PC-9 (cell line): ENCODE results near the gene ASB10. TPM values are rescaled to one million over a fixed set of nuclear protein-coding genes. Genes with fewer than 3 reads are reported as not detected.

ENCODE experiments used
- BruUV-seq: library from RNA; stranded (reverse); fragments of 400-500 nt; replicated peaks from 2 replicates; lab custom pipeline; 2021; lab: Mats Ljungman, UMichigan
- CTCF ChIA-PET: fragments of 300-600 bp; sonication (Branson Sonifier 250); formaldehyde crosslinking; loops from one replicate; lab custom pipeline; 2022; ENCODE audit warnings: antibody characterized with exemption; lab: Charles Lee
- POLR2A ChIA-PET: fragments of 300-600 bp; sonication (Branson Sonifier 250); formaldehyde crosslinking; loops from one replicate; lab custom pipeline; 2022; ENCODE audit warnings: antibody characterized with exemption; ENCODE audit not compliant: unreplicated experiment; lab: Charles Lee
- DNase-seq, 2 experiments: peaks; one replicate each; pipeline versions ENCODE4 v3.0.0 to v3.0.0-alpha.2; 2015 to 2022; ENCODE audit warnings: mixed read lengths in 1 of 2
- H2AFZ ChIP-seq: fragments of 200-600 bp; sonication (generic); 2 replicates; pipeline ENCODE4 v1.8.1; 2017; ENCODE audit warnings: antibody characterized with exemption
- H3F3A ChIP-seq: fragments of 200-600 bp; sonication (generic); 2 replicates; pipeline ENCODE4 v1.8.1; 2017; ENCODE audit warnings: antibody characterized with exemption, mild to moderate bottlenecking, low read depth; ENCODE audit not compliant: insufficient read depth
- H3K27ac ChIP-seq: fragments of 200-600 bp; sonication (generic); 2 replicates; pipeline ENCODE4 v1.6.1; 2016; ENCODE audit warnings: mixed run types
- H3K27me3 ChIP-seq: fragments of 200-600 bp; sonication (generic); 2 replicates; pipeline ENCODE4 v1.6.1; 2016; ENCODE audit warnings: low read depth, mixed run types; ENCODE audit not compliant: insufficient read depth
- H3K36me3 ChIP-seq: fragments of 200-600 bp; sonication (generic); 2 replicates; pipeline ENCODE4 v1.6.1; 2016; ENCODE audit warnings: low read depth, mixed run types
- H3K4me1 ChIP-seq: fragments of 200-600 bp; sonication (generic); replicated peaks from 2 replicates; pipeline ENCODE4 v1.6.1; 2016; ENCODE audit warnings: mixed run types; ENCODE audit not compliant: insufficient read depth
- H3K4me2 ChIP-seq: fragments of 200-600 bp; sonication (generic); 2 replicates; pipeline ENCODE4 v1.6.1; 2017; ENCODE audit warnings: mixed run types
- H3K4me3 ChIP-seq: fragments of 200-600 bp; sonication (generic); 2 replicates; pipeline ENCODE4 v1.6.1; 2016; ENCODE audit warnings: mixed run types
- H3K79me2 ChIP-seq: fragments of 200-600 bp; sonication (generic); 2 replicates; pipeline ENCODE4 v1.6.1; 2017; ENCODE audit warnings: low read depth, mixed run types
- H3K9me2 ChIP-seq: fragments of 200-600 bp; sonication (generic); 2 replicates; pipeline ENCODE4 v1.8.1; 2017; ENCODE audit warnings: mild to moderate bottlenecking; ENCODE audit not compliant: insufficient read depth
- H3K9me3 ChIP-seq: fragments of 200-600 bp; sonication (generic); 2 replicates; pipeline ENCODE4 v1.8.1; 2016; ENCODE audit warnings: low read depth; ENCODE audit not compliant: insufficient read depth
- H4K20me1 ChIP-seq: fragments of 200-600 bp; sonication (generic); 2 replicates; pipeline ENCODE4 v1.8.1; 2017; ENCODE audit not compliant: insufficient read depth
- EZH2 ChIP-seq: fragments of 200-600 bp; sonication (generic); IDR thresholded peaks from 2 replicates; pipeline ENCODE4 v1.8.0; 2017; ENCODE audit warnings: antibody characterized with exemption, low read depth
- intact Hi-C: fragments of 100-400 bp; cut with micrococcal nuclease; formaldehyde crosslinking; loops from one replicate; pipeline ENCODE4 v1.10.0; 2022; ENCODE audit not compliant: unreplicated experiment
- total RNA-seq: library from RNA; stranded (reverse); gene quantifications from 2 replicates; pipeline ENCODE4 v1.2.3, GENCODE V29; 2021
- TF ChIP-seq, protein P1 (sequence below): fragments of 200-600 bp; sonication (generic); conservative IDR thresholded peaks from 2 replicates; pipeline ENCODE4 v1.6.1; 2017; ENCODE audit warnings: mixed run types, antibody characterized with exemption, mild to moderate bottlenecking, moderate library complexity

Gene ASB10
- total RNA-seq, 1 experiment from 2014 or later = not detected

DNA sequence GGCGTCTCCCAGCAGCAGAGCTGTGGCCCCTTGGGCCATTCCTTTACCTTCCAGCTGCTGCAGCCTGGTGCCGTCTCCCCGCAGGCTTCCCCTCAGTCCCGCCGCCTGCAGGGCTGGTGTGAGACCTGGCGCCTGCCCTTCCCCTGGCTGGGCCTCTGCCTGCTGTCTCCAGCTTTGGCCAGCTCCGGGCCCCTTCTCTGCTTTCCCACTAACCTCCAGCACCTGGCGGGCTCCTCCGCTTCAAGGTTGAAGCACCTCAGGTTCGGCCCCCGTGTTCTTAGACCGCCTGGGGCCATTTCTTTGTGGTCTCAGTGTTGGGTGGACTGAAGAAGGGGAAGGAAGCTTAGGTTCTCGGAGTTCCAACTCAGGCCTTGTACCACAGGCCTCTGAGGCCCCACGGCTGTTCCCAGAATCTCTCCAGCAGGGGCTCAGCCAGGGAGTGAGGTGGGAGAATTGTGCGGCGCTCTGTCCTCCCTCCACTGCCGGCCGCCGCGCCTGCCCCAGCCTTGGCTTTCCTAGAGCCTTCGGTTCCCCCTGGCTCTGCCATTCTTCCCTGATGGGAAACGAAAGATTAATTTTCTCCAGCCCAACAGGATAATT lies 49.9 kb downstream of the ASB10 start:
- H4K20me1 ChIP-seq = no peaks in the 10 kb centered on the region; the same call in 1 of the 2 replicates
- H3F3A ChIP-seq = no peaks in the 10 kb centered on the region
- H3K4me1 ChIP-seq = no peaks in the 10 kb centered on the region
- no peak overlapping the region for H3K4me2 ChIP-seq
- no peak for TF ChIP-seq EZH2
- TF ChIP-seq, protein P1, sequence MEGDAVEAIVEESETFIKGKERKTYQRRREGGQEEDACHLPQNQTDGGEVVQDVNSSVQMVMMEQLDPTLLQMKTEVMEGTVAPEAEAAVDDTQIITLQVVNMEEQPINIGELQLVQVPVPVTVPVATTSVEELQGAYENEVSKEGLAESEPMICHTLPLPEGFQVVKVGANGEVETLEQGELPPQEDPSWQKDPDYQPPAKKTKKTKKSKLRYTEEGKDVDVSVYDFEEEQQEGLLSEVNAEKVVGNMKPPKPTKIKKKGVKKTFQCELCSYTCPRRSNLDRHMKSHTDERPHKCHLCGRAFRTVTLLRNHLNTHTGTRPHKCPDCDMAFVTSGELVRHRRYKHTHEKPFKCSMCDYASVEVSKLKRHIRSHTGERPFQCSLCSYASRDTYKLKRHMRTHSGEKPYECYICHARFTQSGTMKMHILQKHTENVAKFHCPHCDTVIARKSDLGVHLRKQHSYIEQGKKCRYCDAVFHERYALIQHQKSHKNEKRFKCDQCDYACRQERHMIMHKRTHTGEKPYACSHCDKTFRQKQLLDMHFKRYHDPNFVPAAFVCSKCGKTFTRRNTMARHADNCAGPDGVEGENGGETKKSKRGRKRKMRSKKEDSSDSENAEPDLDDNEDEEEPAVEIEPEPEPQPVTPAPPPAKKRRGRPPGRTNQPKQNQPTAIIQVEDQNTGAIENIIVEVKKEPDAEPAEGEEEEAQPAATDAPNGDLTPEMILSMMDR = no peak
- no TSS peak for BruUV-seq
- POLR2A ChIA-PET = no interaction called here
- H3K4me3 ChIP-seq = no peak overlapping the region
- no peaks in the 10 kb centered on the region for H3K9me2 ChIP-seq
- H3K27ac ChIP-seq = no peak overlapping the region
- CTCF ChIA-PET = no interaction called here
- intact Hi-C loops = no loop called here
- no peaks in the 10 kb centered on the region for H3K36me3 ChIP-seq
- H3K79me2 ChIP-seq = no peaks in the 10 kb centered on the region
- no peak for DNase-seq
- no peaks in the 10 kb centered on the region for H3K27me3 ChIP-seq
- H2AFZ ChIP-seq = no peak overlapping the region
- H3K9me3 ChIP-seq = no peaks in the 10 kb centered on the region

DNA sequence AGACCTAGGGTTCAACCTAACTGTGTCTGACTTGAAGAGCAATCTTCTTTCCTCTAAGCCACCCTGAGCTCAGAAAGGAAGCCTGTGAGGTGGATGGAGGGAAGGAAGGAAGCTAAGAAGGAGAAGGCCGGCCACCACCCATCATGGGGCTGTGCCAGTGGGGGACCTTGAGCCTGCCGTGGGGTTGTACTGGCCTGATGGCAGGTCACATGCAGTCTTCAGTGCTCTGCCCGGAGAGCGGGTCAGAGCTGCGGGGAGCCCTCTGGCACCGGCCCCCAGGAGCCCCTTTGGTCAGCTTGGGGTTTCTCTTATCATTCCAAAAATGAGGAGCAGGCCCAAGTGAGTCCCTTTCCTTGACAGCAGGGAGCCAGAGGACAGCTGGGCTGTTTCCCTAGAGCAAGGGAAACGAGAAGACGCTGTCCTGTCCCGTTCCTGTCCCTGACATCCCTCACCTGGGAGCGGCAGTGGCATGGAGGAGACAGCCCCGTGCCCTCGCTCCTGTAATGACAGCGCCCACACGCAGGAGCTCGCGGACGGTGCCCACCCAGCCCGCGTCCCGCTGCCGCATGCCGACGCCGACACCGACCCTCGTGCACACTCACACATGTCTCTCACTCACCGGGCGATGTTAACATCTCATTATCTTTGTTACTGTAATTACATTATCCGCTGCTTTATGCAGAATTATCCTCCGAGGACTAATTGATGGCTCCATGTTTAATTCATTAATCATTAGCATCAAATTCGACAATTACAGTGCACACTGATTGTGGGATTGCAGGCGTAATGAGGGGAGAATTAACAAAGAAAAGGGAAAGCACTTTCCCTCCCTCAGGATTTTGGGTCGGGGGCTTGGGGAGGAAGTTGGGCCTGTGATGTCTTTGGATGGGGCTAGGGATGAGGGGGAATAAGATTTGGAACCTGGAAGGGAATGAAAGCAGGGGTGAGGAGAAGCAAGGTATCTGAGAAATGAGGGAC lies 50.9 kb downstream of the ASB10 start:
- Histone ChIP-seq H2AFZ (no peak overlapping the region), H3K79me2 (no peaks in the 10 kb centered on the region), H3F3A (no peaks in the 10 kb centered on the region), H3K27me3 (no peaks in the 10 kb centered on the region), H3K4me2 (no peak overlapping the region), H3K27ac (no peak overlapping the region), H3K4me3 (no peak overlapping the region), H3K9me2 (no peaks in the 10 kb centered on the region), H4K20me1 (no peaks in the 10 kb centered on the region; the same call in 1 of the 2 replicates), H3K9me3 (no peaks in the 10 kb centered on the region), H3K36me3 (no peaks in the 10 kb centered on the region), H3K4me1 (no peaks in the 10 kb centered on the region)
- TF ChIP-seq EZH2 = no peak
- TF ChIP-seq, protein P1 = no peak
- CTCF ChIA-PET = no interaction called here
- POLR2A ChIA-PET = no interaction called here
- intact Hi-C loops = no loop called here
- DNase-seq = no peak
- BruUV-seq = no TSS peak

DNA sequence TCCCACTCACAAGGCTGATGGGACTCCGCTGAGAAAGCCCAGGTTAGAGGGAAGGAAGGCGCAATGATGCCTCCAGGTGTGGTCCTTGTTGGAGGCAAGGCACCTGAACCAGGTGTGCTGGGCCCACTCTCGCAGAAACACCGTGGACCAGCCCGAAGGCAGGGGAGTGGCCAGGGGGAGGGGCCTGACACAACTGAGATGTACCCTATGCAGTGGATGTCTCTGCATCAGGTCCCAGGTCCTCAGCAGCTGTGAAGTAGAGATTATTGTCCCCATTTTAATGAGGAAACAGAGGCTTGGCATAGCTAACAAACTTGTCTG lies 51.6 kb downstream of the ASB10 start:
- H4K20me1 ChIP-seq = no peaks in the 10 kb centered on the region; the same call in 1 of the 2 replicates
- DNase-seq = no peak
- no peaks in the 10 kb centered on the region for H3K4me1 ChIP-seq
- no peaks in the 10 kb centered on the region for H3K9me2 ChIP-seq
- H3K27me3 ChIP-seq = no peaks in the 10 kb centered on the region
- no peak overlapping the region for H3K27ac ChIP-seq
- H3F3A ChIP-seq = no peaks in the 10 kb centered on the region
- no peak for TF ChIP-seq EZH2
- TF ChIP-seq, protein P1 = no peak
- CTCF ChIA-PET = no interaction called here
- no peak overlapping the region for H2AFZ ChIP-seq
- POLR2A ChIA-PET = no interaction called here
- no peaks in the 10 kb centered on the region for H3K9me3 ChIP-seq
- BruUV-seq = no TSS peak
- H3K79me2 ChIP-seq = no peaks in the 10 kb centered on the region
- intact Hi-C loops = no loop called here
- H3K36me3 ChIP-seq = no peaks in the 10 kb centered on the region
- no peak overlapping the region for H3K4me2 ChIP-seq
- H3K4me3 ChIP-seq = no peak overlapping the region
